Gastroesophageal sphincter (tissue), 3 donors: ENCODE data around the gene ZFR.

Source experiments
- CTCF ChIP-seq, 4 experiments: fragments of 200-600 bp in 2 of 4; fragments of 450-650 bp in 2 of 4; sonication (generic) in 1 of 4; IDR thresholded peaks; one replicate each; pipeline ENCODE4 v1.5.1; 2017 to 2019; ENCODE audit warnings: antibody characterized with exemption in 4 of 4, mild to moderate bottlenecking in 2 of 4, moderate library complexity in 2 of 4
- EP300 ChIP-seq: sonication (generic); formaldehyde crosslinking; IDR thresholded peaks from one replicate; pipeline ENCODE4 v1.6.1; 2017; ENCODE audit warnings: antibody characterized with exemption, mild to moderate bottlenecking
- POLR2AphosphoS5 ChIP-seq: sonication (generic); formaldehyde crosslinking; IDR thresholded peaks from one replicate; pipeline ENCODE4 v1.6.1; 2017; ENCODE audit warnings: antibody characterized with exemption

- no peak for TF ChIP-seq POLR2AphosphoS5
- TF ChIP-seq CTCF (IDR thresholded peaks at IDR 0.05) = no peak
- no peak for TF ChIP-seq EP300
Measured at GRCh38 chr5:32410630-32411029, 33.9 kb downstream of the ZFR start.
